Endometrial microvascular endothelial cells (primary cell): ENCODE results near the gene IGF2R. TPM values are rescaled to one million over a fixed set of nuclear protein-coding genes. Genes with fewer than 3 reads are reported as not detected.

ENCODE experiments used
- in situ Hi-C: cut with HindIII; loops from 2 replicates; pipeline ENCODE4 v1.10.0; 2017; ENCODE audit warnings: low sequenced_read_pairs, low pct_unique_long_range_greater_than_20kb; ENCODE audit errors: inconsistent ontology term
- total RNA-seq: library from RNA; depleted of rRNA; stranded (reverse); fragments of >200 nt; gene quantifications from one replicate; pipeline ENCODE4 v1.2.3, GENCODE V29; 2015; ENCODE audit errors: inconsistent ontology term

Gene IGF2R
- total RNA-seq, 1 donor from 2014 or later: 23.5 TPM

- in situ Hi-C loops: no loop called here
Observed at GRCh38 chr6:159971341-159972178, 2.7 kb downstream of the IGF2R start.

GRCh38 chr6:159972506-159973268, 3.8 kb downstream of the IGF2R start:
- in situ Hi-C loops: no loop called here

- in situ Hi-C loops: no loop called here
Observed at GRCh38 chr6:159973406-159973805, 4.5 kb downstream of the IGF2R start.

- in situ Hi-C loops: no loop called here
Observed at GRCh38 chr6:159973951-159974350, 5.1 kb downstream of the IGF2R start.

GRCh38 chr6:159974932-159975331, 6.0 kb downstream of the IGF2R start:
- in situ Hi-C loops: loop anchor here (25.0 kb wide), 1 partner anchor 213 kb away; the partner anchor contains the start of gene ACAT2

- in situ Hi-C loops: loop anchor here (25.0 kb wide), 1 partner anchor 214 kb away; the partner anchor contains the start of gene ACAT2
Observed at GRCh38 chr6:159976686-159977254, 7.9 kb downstream of the IGF2R start.

GRCh38 chr6:159977255-159977903, 8.5 kb downstream of the IGF2R start:
- in situ Hi-C loops: loop anchor here (25.0 kb wide), 1 partner anchor 215 kb away; the partner anchor contains the start of gene ACAT2

- in situ Hi-C loops: loop anchor here (25.0 kb wide), 1 partner anchor 216 kb away; the partner anchor contains the start of gene ACAT2
Observed at GRCh38 chr6:159977904-159978268, 9.0 kb downstream of the IGF2R start.

- in situ Hi-C loops: loop anchor here (25.0 kb wide), 1 partner anchor 216 kb away; the partner anchor contains the start of gene ACAT2
Observed at GRCh38 chr6:159978291-159979135, 9.6 kb downstream of the IGF2R start.

GRCh38 chr6:159979136-159979874, 10.4 kb downstream of the IGF2R start:
- in situ Hi-C loops: loop anchor here (25.0 kb wide), 1 partner anchor 217 kb away; the partner anchor contains the start of gene ACAT2

- in situ Hi-C loops: loop anchor here (25.0 kb wide), 1 partner anchor 218 kb away; the partner anchor contains the start of gene ACAT2
Observed at GRCh38 chr6:159980474-159980873, 11.6 kb downstream of the IGF2R start.

GRCh38 chr6:159981071-159981402, 12.2 kb downstream of the IGF2R start:
- in situ Hi-C loops: loop anchor here (25.0 kb wide), 1 partner anchor 219 kb away; the partner anchor contains the start of gene ACAT2

- in situ Hi-C loops: loop anchor here (25.0 kb wide), 1 partner anchor 219 kb away; the partner anchor contains the start of gene ACAT2
Observed at GRCh38 chr6:159981403-159982245, 12.7 kb downstream of the IGF2R start.

GRCh38 chr6:159982731-159983506, 14.0 kb downstream of the IGF2R start:
- in situ Hi-C loops: loop anchor here (25.0 kb wide), 1 partner anchor 221 kb away; the partner anchor contains the start of gene ACAT2

GRCh38 chr6:159983641-159984080, 14.8 kb downstream of the IGF2R start:
- in situ Hi-C loops: loop anchor here (25.0 kb wide), 1 partner anchor 221 kb away; the partner anchor contains the start of gene ACAT2
